Measurements from ENCODE around the gene GPD1L.
A peak's percentile ranks its signal among the peaks of the same experiment; 100 is the strongest.

GPD1L gene

GRCh38 chr3:32172420-32172819 is 66.0 kb downstream of the GPD1L start:
- Histone ChIP-seq H2AFZ (ENCODE audit: low read depth, low read length) (no peak overlapping the region), H3K36me3 (replicated peaks; ENCODE audit: low read depth, low read length) (peaks cover 27% of the 10 kb centered on the region), H3K79me2 (ENCODE audit: low read length) (no peaks in the 10 kb centered on the region), H3K4me1 (ENCODE audit: low read length) (0 out of 2 replicates have a peak, but pooled peaks cover 4% of the 10 kb centered on the region), H3K4me3 (ENCODE audit: low read length) (no peak overlapping the region), H3K9ac (ENCODE audit: low read length) (no peak overlapping the region), H3K27ac (ENCODE audit: low read length) (no peak overlapping the region), H3K27me3 (ENCODE audit: low read depth, low read length) (no peaks in the 10 kb centered on the region), H3K9me3 (ENCODE audit: insufficient read depth, low read length) (peaks cover 10% of the 10 kb centered on the region; the same call in 1 of the 2 replicates), H4K20me1 (ENCODE audit: insufficient read depth, low read length) (no peaks in the 10 kb centered on the region), H3K4me2 (ENCODE audit: low read length) (no peak overlapping the region)
- no peak for TF ChIP-seq CTCF (IDR thresholded peaks at IDR 0.05; ENCODE audit: low read depth, low read length)
- no peak for TF ChIP-seq EZH2phosphoT487 (IDR thresholded peaks at IDR 0.05; ENCODE audit: low read depth)

- no peaks in the 10 kb centered on the region for H3K27me3 ChIP-seq (ENCODE audit: low read depth, low read length)
- H4K20me1 ChIP-seq (ENCODE audit: insufficient read depth, low read length): no peaks in the 10 kb centered on the region
- peaks cover 12% of the 10 kb centered on the region for H3K36me3 ChIP-seq (replicated peaks; ENCODE audit: low read depth, low read length)
- H3K9ac ChIP-seq (ENCODE audit: low read length): no peak overlapping the region
- 0 out of 2 replicates have a peak, but pooled peaks cover 16% of the 10 kb centered on the region for H3K4me1 ChIP-seq (ENCODE audit: low read length)
- no peak overlapping the region for H3K4me3 ChIP-seq (ENCODE audit: low read length)
- H2AFZ ChIP-seq (ENCODE audit: low read depth, low read length): no peak overlapping the region
- H3K79me2 ChIP-seq (ENCODE audit: low read length): no peaks in the 10 kb centered on the region
- no peak overlapping the region for H3K4me2 ChIP-seq (ENCODE audit: low read length)
- peaks cover 10% of the 10 kb centered on the region; the same call in 1 of the 2 replicates for H3K9me3 ChIP-seq (ENCODE audit: insufficient read depth, low read length)
- no peak overlapping the region for H3K27ac ChIP-seq (ENCODE audit: low read length)
- TF ChIP-seq EZH2phosphoT487 (IDR thresholded peaks at IDR 0.05; ENCODE audit: low read depth): no peak
- peak; percentile 87 for TF ChIP-seq CTCF (IDR thresholded peaks at IDR 0.05; ENCODE audit: low read depth, low read length)
Measured at GRCh38 chr3:32175607-32176197, 69.3 kb downstream of the GPD1L start.

GRCh38 chr3:32176989-32177701 is 70.7 kb downstream of the GPD1L start:
- Histone ChIP-seq H3K27me3 (ENCODE audit: low read depth, low read length) (no peaks in the 10 kb centered on the region), H4K20me1 (ENCODE audit: insufficient read depth, low read length) (no peaks in the 10 kb centered on the region), H3K36me3 (replicated peaks; ENCODE audit: low read depth, low read length) (peaks cover 5% of the 10 kb centered on the region), H3K79me2 (ENCODE audit: low read length) (no peaks in the 10 kb centered on the region), H3K27ac (ENCODE audit: low read length) (no peak overlapping the region), H3K4me3 (ENCODE audit: low read length) (peak overlapping the region; percentile 73), H3K4me2 (ENCODE audit: low read length) (peak overlapping the region; percentile 86), H3K9me3 (ENCODE audit: insufficient read depth, low read length) (0 out of 2 replicates have a peak, but pooled peaks cover 2% of the 10 kb centered on the region), H2AFZ (ENCODE audit: low read depth, low read length) (peak overlapping the region; percentile 95), H3K9ac (ENCODE audit: low read length) (peak overlapping the region; percentile 33; the same call in 1 of the 2 replicates), H3K4me1 (ENCODE audit: low read length) (0 out of 2 replicates have a peak, but pooled peaks cover 16% of the 10 kb centered on the region)
- peak; percentile 94 for TF ChIP-seq CTCF (IDR thresholded peaks at IDR 0.05; ENCODE audit: low read depth, low read length)
- TF ChIP-seq EZH2phosphoT487 (IDR thresholded peaks at IDR 0.05; ENCODE audit: low read depth): no peak

- H4K20me1 ChIP-seq (ENCODE audit: insufficient read depth, low read length): no peaks in the 10 kb centered on the region
- H3K4me2 ChIP-seq (ENCODE audit: low read length): peak overlapping the region; percentile 86
- H3K9ac ChIP-seq (ENCODE audit: low read length): peak overlapping the region; percentile 33; the same call in 1 of the 2 replicates
- H3K36me3 ChIP-seq (replicated peaks; ENCODE audit: low read depth, low read length): no peaks in the 10 kb centered on the region
- no peak overlapping the region for H3K27ac ChIP-seq (ENCODE audit: low read length)
- H3K4me3 ChIP-seq (ENCODE audit: low read length): peak overlapping the region; percentile 73
- no peaks in the 10 kb centered on the region for H3K79me2 ChIP-seq (ENCODE audit: low read length)
- 0 out of 2 replicates have a peak, but pooled peaks cover 16% of the 10 kb centered on the region for H3K4me1 ChIP-seq (ENCODE audit: low read length)
- peak overlapping the region; percentile 95 for H2AFZ ChIP-seq (ENCODE audit: low read depth, low read length)
- no peaks in the 10 kb centered on the region for H3K9me3 ChIP-seq (ENCODE audit: insufficient read depth, low read length)
- TF ChIP-seq EZH2phosphoT487 (IDR thresholded peaks at IDR 0.05; ENCODE audit: low read depth) (no peak), CTCF (IDR thresholded peaks at IDR 0.05; ENCODE audit: low read depth, low read length) (peak; percentile 97)
- H3K27me3 ChIP-seq (ENCODE audit: low read depth, low read length): no peaks in the 10 kb centered on the region
Measured at GRCh38 chr3:32177702-32178198, 71.3 kb downstream of the GPD1L start.

Data from OCI-LY3 (cell line).